ENCODE results near the gene ATP6V0C.

Gene ATP6V0C

DNA sequence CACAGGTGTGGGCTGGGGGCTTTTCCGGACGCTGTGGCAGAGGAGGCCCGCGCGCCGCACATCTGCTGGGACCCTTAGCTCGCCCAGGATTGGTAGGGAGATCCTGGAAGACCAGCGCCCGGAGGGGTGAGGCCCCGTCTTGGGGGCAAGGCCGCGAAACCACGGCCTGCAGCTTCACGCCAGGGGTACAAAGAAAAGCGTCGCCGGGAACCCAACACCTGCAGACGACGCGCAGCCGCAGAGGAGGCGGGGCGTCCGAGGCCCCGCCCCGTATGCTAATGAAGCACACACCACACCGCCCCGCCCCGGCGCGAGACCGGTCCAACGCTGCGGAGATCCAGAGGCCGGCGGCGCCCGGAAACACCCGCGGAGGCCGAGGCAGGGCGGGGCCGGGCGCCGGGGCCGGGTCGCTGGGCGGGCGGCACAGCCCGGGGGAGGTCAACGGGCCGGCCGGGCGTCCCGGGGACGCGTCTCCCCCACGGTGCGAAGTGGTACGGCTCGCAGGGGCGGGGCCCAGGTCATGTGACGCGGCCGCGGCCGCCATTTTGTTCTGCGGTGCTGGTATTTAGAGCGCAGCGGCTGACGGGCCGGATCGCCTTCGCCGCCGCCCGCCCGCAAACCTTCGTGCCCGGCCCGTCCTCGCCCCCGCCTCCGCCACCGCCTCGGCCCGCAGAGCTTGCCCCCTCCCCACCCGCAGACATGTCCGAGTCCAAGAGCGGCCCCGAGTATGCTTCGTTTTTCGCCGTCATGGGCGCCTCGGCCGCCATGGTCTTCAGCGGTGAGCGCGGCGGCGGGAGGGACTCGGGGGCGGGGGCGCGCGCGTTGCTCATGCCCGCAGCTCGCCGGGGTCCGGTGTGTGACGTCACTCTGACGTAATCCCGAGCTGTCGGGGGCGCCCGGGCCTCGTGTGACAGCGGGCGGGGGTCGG is at the start of gene ATP6V0C:
Gene ATP6V0C, plus strand, starts transcription at position 548 of the 928 bp plus-strand sequence. Its CDS starts 152 bp downstream, at position 700.
- peak; percentile 89 to 92 for DNase-seq

DNA sequence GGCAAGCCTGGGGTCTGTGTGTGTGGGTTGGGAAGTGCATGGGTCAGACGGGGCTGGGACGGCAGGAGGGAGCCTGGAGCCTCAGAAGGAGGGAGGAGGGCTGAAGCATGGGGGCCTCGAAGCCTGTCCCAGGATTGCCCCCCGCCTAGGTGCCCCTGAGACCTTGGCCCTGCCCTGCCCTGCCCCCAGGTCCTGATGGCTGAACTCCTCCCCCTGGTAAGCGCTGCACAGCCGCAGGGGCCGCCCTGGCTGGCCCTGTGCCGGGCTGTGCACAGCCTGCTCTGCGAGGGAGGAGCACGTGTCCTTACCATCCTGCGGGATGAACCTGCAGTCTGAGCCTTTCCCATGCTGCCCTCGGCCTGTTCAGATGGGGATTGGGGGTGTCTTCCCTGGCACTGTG is 49.4 kb upstream of the ATP6V0C start:
- DNase-seq = no peak

DNA sequence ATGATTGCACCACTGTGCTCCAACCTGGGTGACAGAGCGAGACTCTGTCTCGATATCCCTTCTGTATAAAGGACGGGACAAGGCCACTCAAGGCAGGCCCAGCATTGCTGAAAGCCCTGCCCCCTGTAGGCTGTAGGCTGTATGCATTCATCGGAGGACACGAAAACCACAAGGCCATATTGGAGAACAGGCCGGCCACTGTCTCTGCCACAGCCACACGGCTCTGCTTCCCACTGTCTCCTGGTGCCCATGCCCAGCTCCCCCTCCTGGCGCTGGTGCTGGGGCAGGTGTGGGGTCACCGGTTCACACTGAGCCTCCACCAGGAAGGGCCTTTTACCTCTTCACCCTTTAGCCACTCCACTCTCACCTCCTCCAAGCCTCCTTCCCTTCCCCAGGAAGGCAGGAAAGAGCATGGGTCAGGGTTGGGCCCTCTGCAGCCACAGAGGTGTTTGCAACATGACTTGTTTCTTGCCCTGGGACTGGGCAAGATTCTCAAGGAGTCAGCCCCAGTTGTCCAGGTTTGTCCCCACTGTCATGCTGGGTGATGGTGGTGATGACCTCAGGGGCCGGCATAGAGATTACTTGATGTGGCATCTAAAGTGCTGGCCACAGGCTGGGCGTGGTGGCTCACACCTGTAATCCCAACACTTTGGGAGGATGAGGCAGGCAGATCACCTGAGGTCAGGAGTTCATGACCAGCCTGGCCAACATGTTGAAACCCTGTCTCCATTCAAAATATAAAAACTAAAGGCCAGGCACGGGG is 47.9 kb upstream of the ATP6V0C start:
- DNase-seq = no peak

DNA sequence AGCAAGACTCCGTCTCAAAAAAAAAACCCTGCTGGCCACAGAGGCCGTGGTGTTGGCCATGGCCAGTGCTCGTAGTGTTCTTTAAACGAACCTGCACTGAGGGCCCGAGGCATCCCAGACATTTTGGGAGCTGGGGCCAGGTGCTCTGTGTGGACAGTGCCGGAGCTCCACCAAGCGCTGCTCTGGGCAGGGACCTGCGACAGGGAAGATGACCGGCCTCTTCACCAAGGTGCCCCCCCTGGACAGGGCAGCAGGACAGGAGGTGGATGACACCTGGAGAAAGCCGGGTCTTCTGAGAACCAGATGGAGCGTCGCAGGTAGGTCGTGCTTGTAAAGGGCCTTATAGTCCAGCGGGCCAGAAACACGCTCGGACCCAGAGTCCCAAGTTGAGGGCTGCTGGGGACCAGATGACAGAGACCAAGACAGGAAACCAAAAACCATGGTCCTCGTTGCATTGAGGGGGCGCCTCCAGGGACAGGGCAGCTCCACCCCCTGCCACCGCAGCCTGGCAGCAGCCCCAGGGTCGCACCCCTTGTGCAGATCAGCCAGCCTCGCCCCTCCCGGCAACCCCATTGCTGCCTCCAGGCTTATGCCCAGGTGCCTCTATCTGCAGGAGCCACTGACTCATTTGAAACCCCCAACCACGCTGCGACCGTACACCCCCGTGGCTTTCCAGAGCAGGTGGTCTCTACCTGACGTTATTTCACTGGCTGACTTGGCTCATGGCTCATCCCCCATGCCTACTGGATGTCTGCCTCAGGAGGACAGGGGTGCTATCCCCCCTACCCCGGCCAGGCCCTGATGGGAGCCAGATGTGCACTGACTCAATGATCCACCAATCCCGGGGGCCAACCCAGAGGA is 46.9 kb upstream of the ATP6V0C start:
- no peak for DNase-seq

DNA sequence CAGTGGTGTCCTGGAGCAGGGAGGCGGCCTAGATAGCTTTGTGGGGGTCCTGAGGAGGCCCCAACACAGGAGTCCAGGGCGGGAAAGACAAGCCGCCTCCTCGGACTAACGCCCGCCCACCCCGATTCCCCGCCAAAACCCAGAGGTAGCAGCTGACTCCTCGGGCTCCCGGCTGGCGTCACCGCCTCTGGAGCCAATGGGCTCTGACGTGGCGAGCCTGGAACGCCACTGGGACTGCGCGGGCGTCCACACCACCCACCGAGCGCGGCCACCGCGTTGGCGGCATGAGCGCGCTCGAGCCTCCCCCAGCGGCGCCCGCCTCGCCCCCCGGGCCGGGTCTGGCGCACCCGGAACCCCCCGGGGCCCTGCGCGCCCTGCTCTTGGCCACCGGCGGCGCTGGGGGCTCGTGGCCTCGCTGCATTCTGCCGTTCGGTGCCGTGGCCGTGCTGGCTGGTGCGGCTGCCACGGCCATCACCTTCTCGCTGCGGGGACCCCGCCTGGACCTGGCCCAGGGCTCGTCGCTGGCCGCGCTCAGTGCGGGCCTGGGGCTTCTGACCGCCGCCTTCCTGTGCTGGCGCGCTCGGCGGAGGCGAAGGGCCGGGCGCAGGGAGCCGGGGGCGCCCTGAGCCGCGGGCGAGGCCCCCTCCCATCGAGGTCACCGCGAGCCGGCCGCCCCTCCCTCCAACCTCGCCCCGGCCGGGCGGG is 46.1 kb upstream of the ATP6V0C start:
- DNase-seq = peak; percentile 44 to 49

DNA sequence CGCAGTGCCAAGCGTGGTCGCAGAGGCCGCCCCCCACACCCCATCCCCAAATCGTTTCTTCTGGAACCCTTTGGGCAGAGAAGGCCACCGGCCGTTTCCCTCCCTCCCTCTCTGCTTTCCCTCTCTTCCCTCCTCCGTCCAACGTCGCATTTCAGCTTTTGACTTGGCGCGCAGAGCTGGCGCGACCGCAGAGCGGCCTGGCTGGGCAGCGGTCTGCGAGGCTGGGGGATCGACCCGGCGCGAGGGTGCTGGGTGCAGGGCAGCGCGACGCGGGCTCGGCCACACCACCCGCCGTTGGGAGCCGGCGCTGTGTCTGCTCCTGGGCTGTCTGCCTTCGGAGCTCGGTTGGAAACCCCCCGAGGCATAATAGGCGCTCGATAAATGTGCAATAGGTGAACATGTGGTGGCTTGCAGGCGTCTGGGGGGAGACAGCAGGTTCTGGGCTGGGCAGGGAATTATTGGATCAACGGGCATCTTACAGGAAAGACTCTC is 45.5 kb upstream of the ATP6V0C start:
- no peak for DNase-seq

DNA sequence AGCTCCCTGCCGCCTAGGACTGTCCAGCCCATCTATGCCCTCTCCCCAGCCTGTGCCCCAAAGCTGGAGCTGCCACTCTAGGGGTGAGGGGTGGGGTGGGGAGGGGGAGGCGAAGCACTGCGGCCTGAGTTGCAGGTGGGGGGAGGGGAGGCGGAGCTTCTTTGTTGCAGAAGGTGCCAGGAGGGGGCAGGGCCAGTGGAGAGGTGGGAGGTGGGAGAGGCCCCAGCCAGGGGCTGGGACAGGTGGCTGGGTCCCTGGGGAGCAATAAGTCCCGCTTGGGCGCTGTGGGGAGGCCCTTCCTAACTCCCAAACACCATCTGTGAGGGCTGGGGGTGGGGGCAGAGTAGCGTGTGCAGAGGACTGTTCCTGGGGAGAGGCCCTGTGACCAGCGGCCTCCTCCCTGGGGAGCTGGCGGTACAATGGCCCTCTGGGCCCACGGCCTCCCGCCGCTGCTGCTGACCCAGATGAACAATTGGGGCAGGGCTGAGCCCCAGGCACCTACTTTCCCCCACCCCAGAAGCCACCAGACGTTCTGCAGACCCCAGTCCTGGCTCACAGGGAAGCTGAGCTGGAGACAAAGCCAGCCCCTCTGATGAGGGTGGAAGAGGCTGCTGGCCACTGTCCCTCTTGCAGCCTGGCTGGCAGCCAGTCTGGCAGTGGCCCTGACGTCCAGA is 44.9 kb upstream of the ATP6V0C start:
- DNase-seq = no peak

DNA sequence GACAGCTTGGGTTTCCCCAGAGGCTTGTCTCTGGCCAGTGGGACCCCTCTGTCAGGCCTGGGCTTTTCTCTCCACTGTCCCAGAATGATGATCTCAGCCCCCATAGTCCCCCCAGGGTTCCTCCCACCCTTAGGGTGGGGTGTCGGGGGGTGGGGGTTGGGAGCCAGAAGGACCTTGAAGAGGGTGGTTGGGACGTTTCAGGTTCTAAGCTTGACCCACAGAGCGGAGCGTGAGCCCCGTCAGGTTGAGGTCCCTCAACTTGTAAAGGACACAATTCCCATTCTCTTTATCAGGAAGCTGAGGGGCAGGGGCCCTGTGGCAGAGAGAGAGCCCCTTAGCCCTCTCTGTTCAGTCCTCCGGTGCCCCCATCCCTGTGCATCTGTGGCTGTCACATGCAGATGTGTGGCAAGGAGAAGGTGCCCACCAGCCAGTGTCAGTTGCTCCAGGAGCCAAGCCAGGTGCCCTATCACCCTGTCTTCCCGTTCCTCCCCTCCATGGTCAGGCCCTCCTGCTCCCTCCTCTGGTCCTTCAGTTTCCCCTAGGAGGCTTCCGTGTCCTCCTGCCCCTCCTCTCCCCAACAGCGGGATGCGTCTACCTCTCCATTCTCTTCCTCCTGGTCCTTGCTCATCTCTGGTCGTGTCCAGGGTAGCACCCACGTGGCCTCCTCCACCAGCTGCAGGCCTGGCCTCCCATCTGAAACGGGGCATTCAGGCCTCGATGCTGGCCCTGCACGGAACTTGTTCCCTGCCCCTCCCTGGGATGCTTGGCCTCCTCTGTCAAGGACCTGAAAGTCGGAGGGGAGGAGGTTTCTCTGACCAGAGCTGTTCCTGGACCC is 44.1 kb upstream of the ATP6V0C start:
- no peak for DNase-seq

DNA sequence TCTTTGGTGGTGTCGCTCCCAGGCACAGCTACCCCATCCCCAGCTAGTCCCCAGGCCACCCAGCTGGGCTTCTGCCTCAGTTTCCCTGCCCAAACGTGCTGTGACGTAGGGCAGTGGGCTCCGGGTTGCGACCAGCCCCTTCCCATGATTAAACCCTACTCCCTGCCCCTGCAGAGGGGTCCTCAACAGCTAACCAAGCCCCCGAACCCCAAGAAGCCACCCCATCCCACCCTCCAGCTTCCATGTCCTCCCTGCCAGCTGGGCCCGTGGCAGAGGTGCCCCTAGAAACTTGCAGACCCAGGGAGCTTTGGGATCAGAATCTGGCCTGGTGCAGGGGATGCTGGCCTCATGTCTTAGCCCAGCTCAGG is 43.5 kb upstream of the ATP6V0C start:
- DNase-seq = no peak

DNA sequence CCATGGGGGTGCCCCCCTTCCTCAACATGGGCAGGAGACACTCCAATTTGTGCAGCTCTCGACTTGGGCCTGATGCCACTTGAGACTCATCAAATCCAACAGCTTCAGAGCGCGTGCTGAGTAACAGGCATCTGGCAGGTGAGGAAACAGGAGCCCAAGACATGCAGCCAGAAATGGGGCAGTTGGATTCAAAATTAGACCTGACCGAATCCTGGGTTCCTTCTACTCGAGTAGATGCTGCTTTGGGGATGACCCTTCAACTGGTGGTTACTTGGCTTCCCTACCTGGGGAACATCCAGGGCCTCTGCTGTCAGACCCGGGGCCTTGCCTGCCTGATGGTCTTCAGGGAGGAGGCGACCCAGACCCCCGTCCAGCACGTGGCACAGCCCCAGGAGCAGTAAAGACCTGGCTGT is 43.1 kb upstream of the ATP6V0C start:
- peak in 1 of 2 experiments; percentile 26 for DNase-seq

DNA sequence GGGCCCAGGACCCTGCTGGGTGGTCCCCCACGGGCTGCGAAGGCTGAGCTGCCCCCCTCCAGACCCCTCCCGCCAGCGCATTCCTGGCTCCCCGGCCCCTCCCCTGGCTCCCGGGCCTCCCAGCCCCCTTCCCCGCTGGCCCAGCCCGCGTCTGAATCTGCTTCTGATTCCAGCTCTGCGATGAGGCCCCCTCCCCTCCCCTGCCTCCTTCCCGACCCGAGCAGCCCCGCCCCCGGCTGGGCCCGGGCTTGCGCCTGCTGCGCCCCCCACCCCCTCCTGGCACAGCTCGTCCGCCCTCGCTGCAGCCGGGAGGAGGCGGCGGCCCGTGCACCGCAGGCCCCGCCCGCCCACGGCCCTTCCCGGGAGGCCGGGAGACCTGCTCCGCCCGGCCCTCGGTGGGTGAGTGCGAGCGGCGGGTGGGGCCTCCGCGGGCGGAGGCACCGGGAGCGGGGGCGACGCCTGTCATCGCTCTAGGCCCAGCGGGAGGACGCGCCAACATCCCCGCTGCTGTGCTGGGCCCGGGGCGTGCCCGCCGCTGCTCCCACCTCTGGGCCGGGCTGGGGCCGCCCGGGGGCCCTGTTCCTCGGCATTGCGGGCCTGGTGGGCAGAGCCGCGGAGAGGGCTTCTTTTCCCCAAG is 42.6 kb upstream of the ATP6V0C start, which contains the start of gene NTN3:
Gene NTN3, plus strand, starts transcription at position 282 of the 637 bp plus-strand sequence. CDS start 405 bp downstream, outside the sequence.
- DNase-seq = no peak

DNA sequence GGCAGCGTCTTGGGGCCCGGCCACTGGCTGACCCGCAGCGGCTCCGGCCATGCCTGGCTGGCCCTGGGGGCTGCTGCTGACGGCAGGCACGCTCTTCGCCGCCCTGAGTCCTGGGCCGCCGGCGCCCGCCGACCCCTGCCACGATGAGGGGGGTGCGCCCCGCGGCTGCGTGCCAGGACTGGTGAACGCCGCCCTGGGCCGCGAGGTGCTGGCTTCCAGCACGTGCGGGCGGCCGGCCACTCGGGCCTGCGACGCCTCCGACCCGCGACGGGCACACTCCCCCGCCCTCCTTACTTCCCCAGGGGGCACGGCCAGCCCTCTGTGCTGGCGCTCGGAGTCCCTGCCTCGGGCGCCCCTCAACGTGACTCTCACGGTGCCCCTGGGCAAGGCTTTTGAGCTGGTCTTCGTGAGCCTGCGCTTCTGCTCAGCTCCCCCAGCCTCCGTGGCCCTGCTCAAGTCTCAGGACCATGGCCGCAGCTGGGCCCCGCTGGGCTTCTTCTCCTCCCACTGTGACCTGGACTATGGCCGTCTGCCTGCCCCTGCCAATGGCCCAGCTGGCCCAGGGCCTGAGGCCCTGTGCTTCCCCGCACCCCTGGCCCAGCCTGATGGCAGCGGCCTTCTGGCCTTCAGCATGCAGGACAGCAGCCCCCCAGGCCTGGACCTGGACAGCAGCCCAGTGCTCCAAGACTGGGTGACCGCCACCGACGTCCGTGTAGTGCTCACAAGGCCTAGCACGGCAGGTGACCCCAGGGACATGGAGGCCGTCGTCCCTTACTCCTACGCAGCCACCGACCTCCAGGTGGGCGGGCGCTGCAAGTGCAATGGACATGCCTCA is 41.9 kb upstream of the ATP6V0C start:
- no peak for DNase-seq

DNA sequence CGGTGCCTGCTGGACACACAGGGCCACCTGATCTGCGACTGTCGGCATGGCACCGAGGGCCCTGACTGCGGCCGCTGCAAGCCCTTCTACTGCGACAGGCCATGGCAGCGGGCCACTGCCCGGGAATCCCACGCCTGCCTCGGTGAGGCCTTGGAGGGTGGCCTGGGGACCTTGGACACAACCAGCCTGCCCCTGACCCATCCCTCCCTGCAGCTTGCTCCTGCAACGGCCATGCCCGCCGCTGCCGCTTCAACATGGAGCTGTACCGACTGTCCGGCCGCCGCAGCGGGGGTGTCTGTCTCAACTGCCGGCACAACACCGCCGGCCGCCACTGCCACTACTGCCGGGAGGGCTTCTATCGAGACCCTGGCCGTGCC is 41.3 kb upstream of the ATP6V0C start:
- no peak for DNase-seq

DNA sequence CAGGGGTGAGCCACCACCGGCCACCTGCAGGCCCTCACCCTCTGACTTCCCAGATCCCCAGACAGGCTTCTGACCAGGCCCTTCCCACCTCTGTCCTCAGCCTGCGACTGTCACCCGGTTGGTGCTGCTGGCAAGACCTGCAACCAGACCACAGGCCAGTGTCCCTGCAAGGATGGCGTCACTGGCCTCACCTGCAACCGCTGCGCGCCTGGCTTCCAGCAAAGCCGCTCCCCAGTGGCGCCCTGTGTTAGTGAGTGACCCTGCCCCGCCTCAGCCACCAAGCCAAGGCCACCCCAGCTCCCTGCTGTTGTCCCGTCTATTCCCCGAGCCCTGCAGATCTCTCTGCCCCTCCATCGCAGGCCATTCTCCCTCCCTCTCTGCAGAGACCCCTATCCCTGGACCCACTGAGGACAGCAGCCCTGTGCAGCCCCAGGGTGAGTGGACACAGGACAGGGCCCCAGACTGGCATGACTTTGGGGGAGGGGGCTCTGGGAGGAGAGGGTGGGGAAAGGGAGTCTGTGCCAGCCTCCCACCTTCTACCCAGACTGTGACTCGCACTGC is 40.8 kb upstream of the ATP6V0C start:
- DNase-seq = no peak

DNA sequence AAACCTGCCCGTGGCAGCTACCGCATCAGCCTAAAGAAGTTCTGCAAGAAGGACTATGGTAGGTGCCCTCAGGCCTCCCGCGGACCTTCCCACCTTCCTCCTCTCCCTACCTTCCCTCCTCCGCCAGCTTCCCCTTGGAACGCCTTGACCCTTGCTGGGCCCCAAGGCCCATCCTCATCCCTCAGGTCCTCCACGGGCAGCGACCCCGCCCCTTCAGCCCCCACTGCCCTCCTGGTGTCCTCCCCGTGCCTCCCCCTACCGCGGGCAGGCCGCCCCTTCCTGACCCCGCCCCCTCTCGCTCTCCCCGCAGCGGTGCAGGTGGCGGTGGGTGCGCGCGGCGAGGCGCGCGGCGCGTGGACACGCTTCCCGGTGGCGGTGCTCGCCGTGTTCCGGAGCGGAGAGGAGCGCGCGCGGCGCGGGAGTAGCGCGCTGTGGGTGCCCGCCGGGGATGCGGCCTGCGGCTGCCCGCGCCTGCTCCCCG is 40.3 kb upstream of the ATP6V0C start:
- peak; percentile 32 to 40 for DNase-seq

DNA sequence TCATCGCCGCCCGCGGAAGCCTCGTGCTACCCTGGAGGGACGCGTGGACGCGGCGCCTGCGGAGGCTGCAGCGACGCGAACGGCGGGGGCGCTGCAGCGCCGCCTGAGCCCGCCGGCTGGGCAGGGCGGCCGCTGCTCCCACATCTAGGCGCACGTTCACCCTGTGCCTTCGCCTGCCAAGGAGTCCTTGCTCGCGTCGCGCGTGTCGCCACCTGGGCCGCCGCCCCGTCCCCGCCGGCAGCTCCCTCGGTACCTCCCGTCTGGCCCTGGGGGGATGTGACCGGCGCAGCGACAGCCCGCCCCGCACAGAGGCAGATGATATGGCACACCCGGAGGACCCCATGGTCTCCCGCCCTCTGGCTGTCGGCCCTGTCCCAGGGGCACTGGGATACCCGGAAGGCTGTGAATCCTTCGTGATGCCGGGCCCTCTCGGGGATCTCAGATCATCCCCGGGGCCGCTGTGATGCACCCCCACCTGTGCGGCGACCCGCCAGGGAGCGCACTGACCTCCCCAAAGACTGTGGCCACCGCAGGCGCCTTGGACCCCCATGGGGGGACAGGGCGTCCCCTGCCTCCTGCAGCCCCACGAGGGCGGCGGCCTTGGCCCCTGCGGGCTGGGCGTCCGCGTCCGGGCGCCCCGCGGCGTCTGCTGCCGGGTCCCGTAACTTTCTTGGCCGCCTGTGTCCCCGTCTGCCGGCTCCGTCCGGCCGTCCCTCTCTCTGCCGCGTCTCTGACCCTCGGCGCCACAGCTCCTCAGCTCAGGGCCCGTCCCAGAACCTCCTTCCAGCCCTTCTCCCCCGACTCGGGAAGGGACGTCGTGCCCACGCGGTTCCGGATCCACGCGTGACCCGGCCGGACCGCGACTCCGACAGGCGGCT is 39.5 kb upstream of the ATP6V0C start:
- DNase-seq = peak; percentile 53 to 55

DNA sequence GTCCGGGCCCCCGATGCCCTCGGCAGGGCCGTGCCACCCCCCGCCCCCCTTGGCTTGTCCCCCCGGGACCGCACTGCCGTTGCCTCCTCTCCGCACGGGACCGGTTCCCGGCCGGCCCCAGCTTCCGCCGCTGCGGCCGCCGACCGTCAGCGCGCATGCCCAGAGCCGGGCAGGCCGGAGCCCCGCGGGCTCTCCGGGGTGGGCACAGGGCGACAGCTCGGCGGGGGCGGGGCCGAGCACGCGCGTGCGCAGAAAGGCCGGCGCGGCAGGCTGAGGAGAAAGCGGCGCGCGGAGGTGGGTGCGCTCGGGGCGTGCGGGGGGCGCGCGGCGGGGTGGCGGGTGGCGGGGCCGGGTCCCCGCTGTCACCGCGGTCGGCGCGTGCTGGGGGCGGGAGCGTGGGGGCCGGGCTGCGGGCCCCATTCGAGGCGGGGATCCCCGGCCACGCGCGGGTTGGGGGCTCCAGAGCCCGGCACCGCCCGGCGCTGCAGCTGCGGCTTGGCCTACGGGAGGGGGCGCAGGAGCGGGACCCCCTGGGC is 38.8 kb upstream of the ATP6V0C start, which contains the start of gene TBC1D24:
Gene TBC1D24, plus strand, starts transcription at position 251 of the 536 bp plus-strand sequence. CDS start 21,022 bp downstream, outside the sequence.
- DNase-seq = peak; percentile 83 to 85
